ENCODE results near the gene KIF22. TPM values are rescaled to one million over a fixed set of nuclear protein-coding genes. Genes with fewer than 3 reads are reported as not detected.

Gene KIF22
- total and polyA plus RNA-seq, 2 experiments from 2014 or later: 59.5 to 121 TPM

GRCh38 chr16:29763326-29763725 lies 27.2 kb upstream of the KIF22 start:
- TF ChIP-seq CTCF (IDR thresholded peaks at IDR 0.05; ENCODE audit: low read depth, low read length): no peak
- H3K27me3 ChIP-seq: no peaks in the 10 kb centered on the region

DNA sequence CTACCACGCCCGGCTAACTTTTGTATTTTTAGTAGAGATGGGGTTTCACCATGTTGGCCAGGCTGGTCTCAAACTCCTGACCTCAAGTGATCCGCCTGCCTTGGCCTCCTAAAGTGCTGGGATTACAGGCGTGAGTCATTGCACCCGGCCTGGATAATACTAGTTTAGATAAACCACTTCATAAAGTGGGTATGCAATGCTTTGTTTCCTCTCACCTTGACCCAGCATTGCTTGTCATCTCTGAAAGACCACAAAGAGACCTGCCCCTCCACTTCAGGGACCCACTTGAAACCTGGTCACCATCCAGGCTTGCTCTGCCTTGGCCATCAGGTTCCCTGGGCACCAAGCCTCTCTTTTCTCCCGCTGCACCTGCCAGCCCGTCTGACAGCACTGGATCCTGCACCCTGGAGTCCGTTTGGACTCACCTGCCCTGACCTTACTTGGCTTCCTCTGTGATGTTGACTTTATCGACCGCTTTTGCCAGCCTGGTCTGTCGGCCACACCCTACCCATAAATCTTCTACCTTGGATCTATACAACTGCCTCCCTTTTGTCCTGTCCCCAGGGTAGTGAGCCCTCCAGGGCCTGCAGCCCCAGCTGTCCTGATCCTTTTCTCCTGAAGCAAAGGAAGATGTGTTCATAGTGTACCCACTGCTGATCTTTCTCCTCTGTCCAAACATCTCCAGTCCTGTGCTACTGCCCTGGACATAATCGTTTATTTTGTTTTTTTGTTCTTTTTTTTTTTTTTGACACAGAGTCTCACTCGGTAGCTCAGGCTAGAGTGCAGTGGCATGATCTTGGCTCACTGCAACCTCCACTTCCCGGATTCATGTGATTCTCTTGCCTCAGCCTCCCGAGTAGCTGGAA lies 25.2 kb upstream of the KIF22 start:
- no peaks in the 10 kb centered on the region for H3K27me3 ChIP-seq
- no peak for DNase-seq (ENCODE audit: low read depth in 1 of 2, low spot score in 1 of 2)
- no peaks in the 10 kb centered on the region for H3K9me3 ChIP-seq (ENCODE audit: low read depth)
- H3K4me3 ChIP-seq: no peak overlapping the region
- H3K27ac ChIP-seq: no peak overlapping the region
- H3K4me1 ChIP-seq (ENCODE audit: low read depth): no peaks in the 10 kb centered on the region
- no peaks in the 10 kb centered on the region for H3K36me3 ChIP-seq
- TF ChIP-seq CTCF (IDR thresholded peaks at IDR 0.05; ENCODE audit: low read depth, low read length): no peak

More at GRCh38 chr16:29763326-29763725, 27.2 kb upstream of the KIF22 start:
- Histone ChIP-seq H3K4me1 (ENCODE audit: low read depth) (no peaks in the 10 kb centered on the region), H3K4me3 (no peak overlapping the region), H3K36me3 (no peaks in the 10 kb centered on the region), H3K27ac (no peak overlapping the region), H3K9me3 (ENCODE audit: low read depth) (no peaks in the 10 kb centered on the region)
- DNase-seq (ENCODE audit: low read depth in 1 of 2, low spot score in 1 of 2): no peak

GRCh38 chr16:29766571-29766970 lies 24.0 kb upstream of the KIF22 start:
- no peaks in the 10 kb centered on the region for H3K27me3 ChIP-seq
- no peaks in the 10 kb centered on the region for H3K9me3 ChIP-seq (ENCODE audit: low read depth)
- no peaks in the 10 kb centered on the region for H3K4me1 ChIP-seq (ENCODE audit: low read depth)
- no peak for DNase-seq (ENCODE audit: low read depth in 1 of 2, low spot score in 1 of 2)
- no peak for TF ChIP-seq CTCF (IDR thresholded peaks at IDR 0.05; ENCODE audit: low read depth, low read length)
- H3K36me3 ChIP-seq: no peaks in the 10 kb centered on the region
- no peak overlapping the region for H3K27ac ChIP-seq
- H3K4me3 ChIP-seq: no peak overlapping the region

DNA sequence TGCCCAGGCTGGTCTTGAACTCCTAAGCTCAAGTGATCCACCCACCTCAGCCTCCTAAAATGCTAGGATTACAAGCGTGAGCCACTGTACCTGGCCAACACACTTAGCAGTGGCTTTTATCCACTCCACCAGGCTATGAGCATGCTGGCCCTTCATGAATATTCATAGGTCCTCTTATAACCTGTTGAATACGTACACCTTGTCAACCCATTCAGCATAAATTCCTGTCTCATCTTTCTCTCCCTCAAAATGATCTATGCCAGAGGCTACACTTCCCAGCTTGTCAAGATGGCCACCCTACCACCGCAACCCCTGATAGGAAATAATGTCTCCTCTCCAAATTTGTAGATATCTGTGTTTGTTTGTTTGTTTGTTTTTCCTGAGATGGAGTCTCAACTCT lies 23.5 kb upstream of the KIF22 start:
- Histone ChIP-seq H3K9me3 (ENCODE audit: low read depth) (no peaks in the 10 kb centered on the region), H3K36me3 (no peaks in the 10 kb centered on the region), H3K27ac (no peak overlapping the region), H3K4me3 (no peak overlapping the region), H3K27me3 (no peaks in the 10 kb centered on the region), H3K4me1 (ENCODE audit: low read depth) (no peaks in the 10 kb centered on the region)
- no peak for TF ChIP-seq CTCF (IDR thresholded peaks at IDR 0.05; ENCODE audit: low read depth, low read length)
- no peak for DNase-seq (ENCODE audit: low read depth in 1 of 2, low spot score in 1 of 2)

- DNase-seq (ENCODE audit: low read depth in 1 of 2, low spot score in 1 of 2): no peak
- no peak overlapping the region for H3K27ac ChIP-seq
- H3K4me3 ChIP-seq: no peak overlapping the region
- no peak for TF ChIP-seq CTCF (IDR thresholded peaks at IDR 0.05; ENCODE audit: low read depth, low read length)
- H3K36me3 ChIP-seq: no peaks in the 10 kb centered on the region
- no peaks in the 10 kb centered on the region for H3K4me1 ChIP-seq (ENCODE audit: low read depth)
- H3K9me3 ChIP-seq (ENCODE audit: low read depth): no peaks in the 10 kb centered on the region
- no peaks in the 10 kb centered on the region for H3K27me3 ChIP-seq
Observed at GRCh38 chr16:29769507-29769906, 21.0 kb upstream of the KIF22 start.

All from cardiac muscle cell (in vitro differentiated cells and primary cell).